GM12878 (cell line): ENCODE measurements around the gene FAM89B. TPM values are rescaled to one million over a fixed set of nuclear protein-coding genes. Genes with fewer than 3 reads are reported as not detected.

Source experiments
- ATAC-seq: fragments of 200-7000 bp; cut with Tn5 transposase; 3 replicates; pipeline ENCODE4 v1.9.1; 2020; ENCODE audit warnings: mild to moderate bottlenecking, moderate library complexity
- BruUV-seq: library from RNA; stranded (reverse); fragments of 400-500 nt; replicated peaks from 2 replicates; lab custom pipeline; 2021; lab: Mats Ljungman, UMichigan
- CTCF ChIA-PET: fragments of 300-600 bp; sonication (Branson Sonifier 250); formaldehyde crosslinking; extraction: SDS; loops from one replicate; lab custom pipeline; 2021; ENCODE audit warnings: inconsistent platforms; lab: Yijun Ruan, JAX
- POLR2A ChIA-PET: fragments of 350-600 bp; formaldehyde crosslinking; extraction: SDS; loops from one replicate; lab custom pipeline; 2021; ENCODE audit warnings: inconsistent platforms; lab: Charles Lee
- RAD21 ChIA-PET: fragments of 300-600 bp; sonication (Branson Sonifier 250); formaldehyde crosslinking; loops from one replicate; lab custom pipeline; 2023; ENCODE audit warnings: antibody characterized with exemption; ENCODE audit not compliant: unreplicated experiment; lab: Charles Lee
- SMC1A ChIA-PET: fragments of 300-600 bp; sonication (Branson Sonifier 250); formaldehyde crosslinking; loops from one replicate; lab custom pipeline; 2023; ENCODE audit not compliant: unreplicated experiment, uncharacterized antibody; lab: Charles Lee
- DNase-seq: peaks from one replicate; pipeline ENCODE4 v3.0.0-alpha.2; 2011; ENCODE audit warnings: low read depth, low spot score
- FAIRE-seq: peaks from 3 replicates; lab custom pipeline; 2011; peaks lifted over from hg19 to GRCh38; lab: Jason Lieb, UNC
- H2AFZ ChIP-seq: 2 replicates; pipeline ENCODE4 v1.6.0; 2011; ENCODE audit warnings: low read depth, low read length, control low read depth; ENCODE audit not compliant: control insufficient read depth
- H3K27ac ChIP-seq: 2 replicates; pipeline ENCODE4 v1.5.1; 2011; ENCODE audit warnings: control low read depth; ENCODE audit not compliant: control insufficient read depth, insufficient read depth
- H3K27me3 ChIP-seq, 2 experiments: replicated peaks in 1 of 2; 2 replicates each; pipeline versions ENCODE4 v1.6.0 to v1.6.1; 2011; ENCODE audit warnings: low read length in 1 of 2; ENCODE audit not compliant: control insufficient read depth in 2 of 2, insufficient read depth in 2 of 2
- H3K36me3 ChIP-seq, 2 experiments: 2 replicates each; pipeline ENCODE4 v1.5.1; 2011; ENCODE audit warnings: low read length in 1 of 2; ENCODE audit not compliant: control insufficient read depth in 2 of 2, insufficient read depth in 2 of 2
- H3K4me1 ChIP-seq: 2 replicates; pipeline ENCODE4 v1.6.1; 2011; ENCODE audit warnings: mild to moderate bottlenecking, low read length, moderate library complexity, mixed read lengths; ENCODE audit not compliant: control insufficient read depth, insufficient read depth
- H3K4me2 ChIP-seq: 2 replicates; pipeline ENCODE4 v1.6.0; 2011; ENCODE audit warnings: control low read depth; ENCODE audit not compliant: control insufficient read depth, insufficient read depth
- H3K4me3 ChIP-seq: fragments of 200-600 bp; sonication (generic); 2 replicates; pipeline ENCODE4 v1.5.1; 2016
- H3K79me2 ChIP-seq: 2 replicates; pipeline ENCODE4 v1.6.0; 2011; ENCODE audit warnings: low read length; ENCODE audit not compliant: control insufficient read depth, insufficient read depth
- H3K9ac ChIP-seq: 2 replicates; pipeline ENCODE4 v1.8.0; 2011; ENCODE audit warnings: low read length, control low read depth, mixed read lengths; ENCODE audit not compliant: control insufficient read depth, insufficient read depth
- H3K9me3 ChIP-seq: replicated peaks from 3 replicates; pipeline ENCODE4 v1.5.1; 2011; ENCODE audit warnings: mild to moderate bottlenecking, low read length; ENCODE audit not compliant: control insufficient read depth, insufficient read depth
- H4K20me1 ChIP-seq: 2 replicates; pipeline ENCODE4 v1.6.0; 2011; ENCODE audit not compliant: control insufficient read depth, insufficient read depth
- CREB1 ChIP-seq: IDR thresholded peaks from 2 replicates; pipeline ENCODE4 v1.6.1; 2012; ENCODE audit warnings: low read depth, mild to moderate bottlenecking, inconsistent platforms
- CTCF ChIP-seq, 3 experiments: IDR thresholded peaks in 2 of 3; conservative IDR thresholded peaks in 1 of 3; 2 replicates each; pipeline ENCODE4 v1.5.1; 2011; ENCODE audit warnings: low read depth in 3 of 3, low read length in 3 of 3, mild to moderate bottlenecking in 3 of 3, control low read depth in 2 of 3, moderate library complexity in 2 of 3, inconsistent platforms in 1 of 3, mixed read lengths in 1 of 3; ENCODE audit not compliant: control insufficient read depth in 2 of 3, insufficient read depth in 1 of 3; ENCODE audit errors: extremely low read depth in 1 of 3
- CUX1 ChIP-seq: IDR thresholded peaks from 2 replicates; pipeline ENCODE4 v1.6.1; 2012; ENCODE audit warnings: improper control_type of control experiment, low read depth, low read length; ENCODE audit not compliant: insufficient replicate concordance
- FOS ChIP-seq: IDR thresholded peaks from 3 replicates; pipeline ENCODE4 v1.6.1; 2011; ENCODE audit warnings: borderline replicate concordance; ENCODE audit not compliant: insufficient read length; ENCODE audit errors: extremely low read depth
- IKZF1 ChIP-seq: fragments of 450-650 bp; conservative IDR thresholded peaks from 2 replicates; pipeline ENCODE4 v1.6.1; 2017; ENCODE audit warnings: antibody characterized with exemption, mild to moderate bottlenecking
- SP1 ChIP-seq: IDR thresholded peaks from one replicate; pipeline ENCODE4 v1.6.1; 2011; ENCODE audit warnings: low read depth, low read length
- SREBF1 ChIP-seq: IDR thresholded peaks from 2 replicates; pipeline ENCODE4 v1.6.1; 2012; ENCODE audit warnings: mild to moderate bottlenecking, low read length
- USF2 ChIP-seq: IDR thresholded peaks from 2 replicates; pipeline ENCODE4 v1.6.1; 2011; ENCODE audit warnings: low read depth, low read length, improper control_type of control experiment, borderline replicate concordance
- ZBED1 ChIP-seq: IDR thresholded peaks from 2 replicates; pipeline ENCODE4 v1.6.1; 2016; ENCODE audit warnings: borderline replicate concordance
- WGBS: methylation state at CpG from one replicate; pipeline ENCODE4 v1.1.6; 2016; ENCODE audit warnings: low lambda C conversion rate; ENCODE audit not compliant: insufficient replicate concordance, insufficient coverage; ENCODE audit errors: missing lambda C conversion rate; 5-methylcytosine and 5-hydroxymethylcytosine counted together
- in situ Hi-C: fragments of 300-500 bp; cut with MboI; formaldehyde crosslinking; loops from 9 replicates; pipeline ENCODE4 v1.14.3; 2018; ENCODE audit warnings: mixed read lengths
- intact Hi-C: fragments of 100-400 bp; cut with micrococcal nuclease; formaldehyde crosslinking; loops from one replicate; pipeline ENCODE4 v1.14.2; 2022; ENCODE audit not compliant: unreplicated experiment
- polyA plus RNA-seq, 11 experiments: library from polyadenylated mRNA; depleted of rRNA in 4 of 11; unstranded in 6 of 11; stranded (reverse) in 5 of 11; fragments of >200 nt; fragmentation: Nextera tagmentation in 4 of 11; fragmentation: Illumina TruSeq in 1 of 11; extraction: Ambion mirVana in 4 of 11; extraction: Trizol in 1 of 11; gene quantifications; 1 replicate in 1 of 11; 2 replicates in 10 of 11; pipeline versions ENCODE4 v1.2.1 to v1.2.3, GENCODE V29; 2011 to 2016; ENCODE audit warnings: inconsistent platforms in 2 of 11, missing spikeins in 2 of 11, low read depth in 1 of 11
- total RNA-seq, 4 experiments: library from RNA; depleted of rRNA in 3 of 4; stranded (reverse); fragments of >200 nt in 3 of 4; fragmentation: Illumina TruSeq in 1 of 4; extraction: Trizol in 1 of 4; gene quantifications; 2 replicates each; pipeline versions ENCODE4 v1.2.1 to v1.2.3, GENCODE V29; 2013 to 2021

The FAM89B gene
- total and polyA plus RNA-seq, 10 of the 15 experiments (the other 5 are each of a cell fraction or from before 2014, with no cell fraction given): 0.34 to 36.7 (median 9.8) TPM

GRCh38 chr11:65606876-65607613, 34.7 kb downstream of the FAM89B start:
- no TSS peak for BruUV-seq
- no peaks in the 10 kb centered on the region for H3K9me3 ChIP-seq
- H3K36me3 ChIP-seq: peaks cover 18 to 32% of the 10 kb centered on the region in 2 experiments; a peak in 3 of 4 replicates

More at GRCh38 chr11:65606876-65607613, 34.7 kb downstream of the FAM89B start:
- Histone ChIP-seq H3K79me2 (peaks cover 18% of the 10 kb centered on the region), H3K4me2 (no peak overlapping the region), H3K27me3 (no peaks in the 10 kb centered on the region), H3K27ac (no peak overlapping the region), H4K20me1 (no peaks in the 10 kb centered on the region; the same call in 1 of the 2 replicates), H2AFZ (no peak overlapping the region), H3K4me1 (peaks cover 4% of the 10 kb centered on the region), H3K4me3 (no peak overlapping the region), H3K9ac (no peak overlapping the region)
- intact Hi-C loops (no loop called here), in situ Hi-C loops (no loop called here)
- no peak for FAIRE-seq
- ATAC-seq: peak; percentile 44
- TF ChIP-seq CUX1 (no peak), SP1 (no peak), SREBF1 (no peak), CREB1 (no peak), FOS (no peak), IKZF1 (no peak), USF2 (no peak), ZBED1 (no peak), CTCF (IDR thresholded peaks at IDR 0.05 in 2 of 3, conservative IDR thresholded peaks at IDR 0.05 in 1 of 3; ENCODE audit: control insufficient read depth in 2 of 3, extremely low read depth in 1 of 3, insufficient read depth in 1 of 3, low read depth in 3 of 3, low read length in 3 of 3) (no peak)
- 94% methylated on average over 37 of the region's 67 CpGs for WGBS
- POLR2A ChIA-PET: interaction anchor here (0.6 kb wide), 1 partner anchor 47 kb away, joined by 3 read pairs; no protein-coding TSS in a partner anchor
- RAD21 ChIA-PET: no interaction called here
- SMC1A ChIA-PET: interaction anchor here (1.0 kb wide), 1 partner anchor 13 kb away, joined by 3 read pairs; no protein-coding TSS in a partner anchor
- CTCF ChIA-PET: interaction anchor here (0.9 to 1.5 kb wide), 2 partner anchors 13 to 19 kb away, joined by 3 read pairs; no protein-coding TSS in a partner anchor
- DNase-seq: no peak
